ENCODE data around the gene ALDH1A2. TPM values are rescaled to one million over a fixed set of nuclear protein-coding genes. Genes with fewer than 3 reads are reported as not detected.

The ALDH1A2 gene
- total RNA-seq, 1 donor from 2014 or later = 0.91 TPM

DNA sequence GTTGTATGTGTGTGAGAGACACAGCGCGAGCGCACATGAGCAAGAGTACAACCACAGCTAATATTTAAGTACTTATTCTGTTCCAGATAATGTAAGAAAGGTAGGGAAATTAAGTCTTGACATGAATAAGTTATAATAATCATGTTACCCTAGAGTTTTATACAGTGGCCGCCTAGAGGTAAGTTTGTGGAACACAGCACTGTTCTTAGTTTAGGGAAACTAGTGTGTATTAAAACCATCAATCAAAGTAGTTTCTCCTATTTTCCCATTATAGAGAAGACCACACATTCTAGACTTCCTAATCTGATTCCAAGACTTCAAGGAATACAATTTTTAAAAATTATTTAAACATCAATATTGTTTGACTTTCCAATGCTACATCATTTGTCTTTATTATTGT is 9.5 kb downstream of the ALDH1A2 start:
- no peak overlapping the region for H3K27ac Mint-ChIP-seq (ENCODE audit: unreplicated experiment)
- no peaks in the 10 kb centered on the region for H3K4me1 Mint-ChIP-seq
- H3K36me3 Mint-ChIP-seq (ENCODE audit: low read depth) = no peaks in the 10 kb centered on the region
- peaks cover 66% of the 10 kb centered on the region for H3K27me3 Mint-ChIP-seq (ENCODE audit: low read depth)
- DNase-seq (ENCODE audit: low read depth, low spot score) = no peak
- H3K4me3 Mint-ChIP-seq = no peak overlapping the region
- H3K9me3 Mint-ChIP-seq = no peaks in the 10 kb centered on the region
- TF ChIP-seq, protein P1, sequence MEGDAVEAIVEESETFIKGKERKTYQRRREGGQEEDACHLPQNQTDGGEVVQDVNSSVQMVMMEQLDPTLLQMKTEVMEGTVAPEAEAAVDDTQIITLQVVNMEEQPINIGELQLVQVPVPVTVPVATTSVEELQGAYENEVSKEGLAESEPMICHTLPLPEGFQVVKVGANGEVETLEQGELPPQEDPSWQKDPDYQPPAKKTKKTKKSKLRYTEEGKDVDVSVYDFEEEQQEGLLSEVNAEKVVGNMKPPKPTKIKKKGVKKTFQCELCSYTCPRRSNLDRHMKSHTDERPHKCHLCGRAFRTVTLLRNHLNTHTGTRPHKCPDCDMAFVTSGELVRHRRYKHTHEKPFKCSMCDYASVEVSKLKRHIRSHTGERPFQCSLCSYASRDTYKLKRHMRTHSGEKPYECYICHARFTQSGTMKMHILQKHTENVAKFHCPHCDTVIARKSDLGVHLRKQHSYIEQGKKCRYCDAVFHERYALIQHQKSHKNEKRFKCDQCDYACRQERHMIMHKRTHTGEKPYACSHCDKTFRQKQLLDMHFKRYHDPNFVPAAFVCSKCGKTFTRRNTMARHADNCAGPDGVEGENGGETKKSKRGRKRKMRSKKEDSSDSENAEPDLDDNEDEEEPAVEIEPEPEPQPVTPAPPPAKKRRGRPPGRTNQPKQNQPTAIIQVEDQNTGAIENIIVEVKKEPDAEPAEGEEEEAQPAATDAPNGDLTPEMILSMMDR (conservative IDR thresholded peaks at IDR 0.05) = peak; percentile 47

DNA sequence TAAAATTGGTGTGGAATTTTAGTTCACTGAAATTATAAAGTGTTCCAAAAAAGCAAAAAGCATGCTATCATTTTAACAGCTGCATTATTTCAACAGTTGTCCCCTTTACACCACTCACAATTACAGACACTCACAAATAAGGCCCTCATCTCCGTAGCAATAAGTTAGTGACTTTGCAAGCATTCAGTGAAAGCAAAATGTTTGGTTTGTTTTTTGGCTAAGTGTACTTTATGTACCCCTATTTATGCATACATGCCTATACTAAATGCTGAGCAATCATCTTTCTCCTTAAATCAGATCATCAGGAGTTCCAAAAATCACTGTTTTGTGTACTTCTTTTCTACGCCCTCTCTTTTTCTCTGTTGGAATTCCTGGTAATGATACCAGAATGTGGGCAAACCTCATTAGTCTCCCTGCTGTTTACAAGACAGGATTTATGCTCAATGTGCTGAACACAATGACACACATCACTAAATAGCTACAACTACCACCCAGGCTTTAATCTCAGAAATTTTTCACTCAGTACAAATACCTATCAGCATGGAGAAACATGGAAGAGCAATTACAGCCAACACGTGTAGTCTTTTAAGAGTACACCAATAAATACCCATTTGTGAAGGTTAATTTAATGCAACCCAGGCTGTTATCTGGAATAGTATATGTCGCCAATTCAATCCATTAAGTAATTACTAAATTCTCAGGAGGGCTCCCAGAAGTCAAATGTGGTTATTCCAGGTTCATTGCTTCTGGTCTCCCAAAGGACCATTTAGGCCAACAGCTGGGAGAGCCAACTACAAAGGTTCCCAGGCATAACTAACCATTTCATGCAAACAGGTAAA is 12.0 kb downstream of the ALDH1A2 start:
- H3K4me3 Mint-ChIP-seq = no peak overlapping the region
- DNase-seq (ENCODE audit: low read depth, low spot score) = no peak
- peaks cover 54% of the 10 kb centered on the region for H3K27me3 Mint-ChIP-seq (ENCODE audit: low read depth)
- TF ChIP-seq, protein P1 (conservative IDR thresholded peaks at IDR 0.05) = no peak
- H3K4me1 Mint-ChIP-seq = no peaks in the 10 kb centered on the region
- no peak overlapping the region for H3K27ac Mint-ChIP-seq (ENCODE audit: unreplicated experiment)
- no peaks in the 10 kb centered on the region for H3K36me3 Mint-ChIP-seq (ENCODE audit: low read depth)
- H3K9me3 Mint-ChIP-seq = no peaks in the 10 kb centered on the region

DNA sequence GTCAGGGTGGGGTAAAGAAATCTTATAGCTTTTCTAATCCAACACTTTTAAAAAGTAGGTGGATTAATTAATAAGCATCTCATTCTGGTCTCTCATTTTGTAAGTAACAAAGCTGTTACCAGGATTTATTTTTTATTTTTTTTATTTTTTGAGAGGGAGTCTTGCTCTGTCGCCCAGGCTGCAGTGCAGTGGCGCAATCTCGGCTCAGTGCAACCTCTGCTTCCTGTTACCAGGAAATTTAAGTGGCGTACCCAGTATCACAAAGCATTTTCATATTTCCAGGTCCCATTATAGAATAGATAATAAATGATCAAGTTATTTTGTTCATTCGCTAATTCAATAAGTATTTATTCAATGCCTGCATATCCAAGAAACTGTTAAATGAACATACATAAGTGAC is 13.2 kb downstream of the ALDH1A2 start:
- Mint-ChIP-seq H3K4me3 (no peak overlapping the region), H3K27me3 (ENCODE audit: low read depth) (peaks cover 50% of the 10 kb centered on the region), H3K27ac (ENCODE audit: unreplicated experiment) (no peak overlapping the region), H3K9me3 (no peaks in the 10 kb centered on the region), H3K36me3 (ENCODE audit: low read depth) (no peaks in the 10 kb centered on the region), H3K4me1 (no peaks in the 10 kb centered on the region)
- DNase-seq (ENCODE audit: low read depth, low spot score) = no peak
- TF ChIP-seq, protein P1 (conservative IDR thresholded peaks at IDR 0.05) = no peak

DNA sequence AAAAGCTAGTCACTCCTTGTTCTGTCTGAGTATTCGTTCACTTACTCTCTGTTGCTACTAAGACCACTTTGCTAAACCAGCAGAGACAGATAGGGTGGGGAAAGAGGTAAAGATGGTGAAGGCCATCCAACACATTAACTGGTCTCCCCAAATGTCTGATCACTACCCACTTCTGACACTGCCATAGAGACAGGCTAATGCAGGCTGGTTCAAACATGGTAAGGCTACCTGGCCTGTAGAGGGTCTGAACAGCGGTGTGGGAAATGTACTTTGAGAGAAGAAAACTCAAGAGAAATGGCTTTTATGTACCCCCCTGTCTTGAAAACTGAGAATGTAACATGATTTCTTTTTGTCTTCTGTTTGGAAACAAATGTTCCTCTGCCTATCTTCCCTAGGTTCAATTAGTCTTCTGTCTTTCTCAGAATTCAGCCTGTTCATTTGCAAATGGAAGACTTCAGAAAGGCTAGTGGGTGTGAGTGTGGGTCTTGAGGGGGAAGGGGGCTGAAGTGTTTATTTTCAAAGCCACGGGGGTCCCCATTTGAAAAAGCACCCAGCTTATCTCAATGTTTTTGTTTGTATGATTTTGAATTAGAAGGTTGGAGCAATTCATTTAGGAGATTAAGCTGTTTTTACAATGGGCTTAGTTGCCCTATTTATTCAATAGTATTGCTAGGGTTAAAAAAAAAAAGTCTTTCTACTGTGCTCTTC is 15.8 kb downstream of the ALDH1A2 start:
- Mint-ChIP-seq H3K27me3 (ENCODE audit: low read depth) (peaks cover 40% of the 10 kb centered on the region), H3K9me3 (no peaks in the 10 kb centered on the region), H3K36me3 (ENCODE audit: low read depth) (no peaks in the 10 kb centered on the region), H3K4me1 (no peaks in the 10 kb centered on the region), H3K4me3 (no peak overlapping the region), H3K27ac (ENCODE audit: unreplicated experiment) (no peak overlapping the region)
- no peak for DNase-seq (ENCODE audit: low read depth, low spot score)
- TF ChIP-seq, protein P1 (conservative IDR thresholded peaks at IDR 0.05) = no peak

DNA sequence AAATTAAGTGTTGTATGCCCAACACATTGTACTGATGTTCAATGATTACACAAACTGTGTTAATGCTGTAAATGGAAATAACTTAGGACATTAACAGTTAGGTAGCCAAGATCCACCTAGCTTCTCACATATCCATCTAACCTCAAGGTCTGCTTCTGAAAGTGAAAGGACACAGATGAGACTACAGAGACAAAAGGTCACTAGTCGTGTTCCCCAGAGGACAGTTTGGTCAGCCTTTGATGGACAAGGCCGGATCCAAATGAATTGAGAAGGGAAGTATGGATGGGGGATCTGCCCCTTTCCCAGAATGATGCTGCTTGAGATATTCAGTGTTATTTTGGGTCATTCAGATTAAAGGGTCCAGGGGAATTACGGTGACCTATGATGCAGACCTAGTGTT is 17.2 kb downstream of the ALDH1A2 start:
- Mint-ChIP-seq H3K4me1 (no peaks in the 10 kb centered on the region), H3K27ac (ENCODE audit: unreplicated experiment) (no peak overlapping the region), H3K27me3 (ENCODE audit: low read depth) (peaks cover 42% of the 10 kb centered on the region), H3K36me3 (ENCODE audit: low read depth) (no peaks in the 10 kb centered on the region), H3K4me3 (no peak overlapping the region), H3K9me3 (peaks cover 3% of the 10 kb centered on the region)
- TF ChIP-seq, protein P1 (conservative IDR thresholded peaks at IDR 0.05) = no peak
- no peak for DNase-seq (ENCODE audit: low read depth, low spot score)

All from neural crest cell (in vitro differentiated cells).